MCF 10A (cell line): ENCODE data around the gene LPAR3. TPM values are rescaled to one million over a fixed set of nuclear protein-coding genes. Genes with fewer than 3 reads are reported as not detected.

Experiments
- BruUV-seq: library from RNA; stranded (reverse); fragments of 400-500 nt; replicated peaks from 2 replicates; lab custom pipeline; 2021; lab: Mats Ljungman, UMichigan
- CTCF ChIA-PET: fragments of 300-600 bp; sonication (Branson Sonifier 250); formaldehyde crosslinking; extraction: SDS; loops from one replicate; lab custom pipeline; 2021; ENCODE audit warnings: antibody characterized with exemption, inconsistent platforms; lab: Yijun Ruan, JAX
- POLR2A ChIA-PET: fragments of 300-600, 350-650 bp; sonication (Branson Sonifier 250); formaldehyde crosslinking; extraction: SDS; loops from one replicate; lab custom pipeline; 2020; ENCODE audit warnings: antibody characterized with exemption, inconsistent platforms; lab: Yijun Ruan, JAX
- DNase-seq: peaks from one replicate; pipeline ENCODE4 v3.0.0-alpha.2; 2018; ENCODE audit not compliant: unreplicated experiment
- H3K27ac Mint-ChIP-seq: one replicate; pipeline ENCODE4 v1.8.0; 2022; ENCODE audit warnings: mild to moderate bottlenecking, low read depth, mixed read lengths; ENCODE audit not compliant: unreplicated experiment
- H3K27me3 Mint-ChIP-seq: one replicate; pipeline ENCODE4 v1.8.0; 2022; ENCODE audit warnings: mixed read lengths; ENCODE audit not compliant: insufficient read depth, unreplicated experiment
- H3K36me3 Mint-ChIP-seq: one replicate; pipeline ENCODE4 v1.8.0; 2022; ENCODE audit warnings: mild to moderate bottlenecking, moderate library complexity, mixed read lengths; ENCODE audit not compliant: insufficient read depth, unreplicated experiment
- H3K4me1 Mint-ChIP-seq: one replicate; pipeline ENCODE4 v1.8.0; 2022; ENCODE audit warnings: mixed read lengths; ENCODE audit not compliant: insufficient read depth, unreplicated experiment
- H3K4me3 Mint-ChIP-seq: one replicate; pipeline ENCODE4 v1.8.0; 2022; ENCODE audit warnings: mild to moderate bottlenecking, moderate library complexity, mixed read lengths; ENCODE audit not compliant: unreplicated experiment
- H3K9me3 Mint-ChIP-seq: one replicate; pipeline ENCODE4 v1.8.0; 2022; ENCODE audit warnings: mixed read lengths; ENCODE audit not compliant: unreplicated experiment
- intact Hi-C: fragments of 100-400 bp; cut with micrococcal nuclease; formaldehyde crosslinking; loops from 2 replicates; pipeline ENCODE4 v1.14.1; 2022
- total RNA-seq: library from RNA; stranded (reverse); gene quantifications from 2 replicates; pipeline ENCODE4 v1.2.3, GENCODE V29; 2022
- TF ChIP-seq, protein P1 (sequence below): fragments of 200-600 bp; IDR thresholded peaks from one replicate; pipeline ENCODE4 v1.8.0; 2022; ENCODE audit warnings: antibody characterized with exemption, mild to moderate bottlenecking; ENCODE audit not compliant: unreplicated experiment

LPAR3 gene
- total RNA-seq, 1 experiment from 2014 or later = 1.0 TPM

DNA sequence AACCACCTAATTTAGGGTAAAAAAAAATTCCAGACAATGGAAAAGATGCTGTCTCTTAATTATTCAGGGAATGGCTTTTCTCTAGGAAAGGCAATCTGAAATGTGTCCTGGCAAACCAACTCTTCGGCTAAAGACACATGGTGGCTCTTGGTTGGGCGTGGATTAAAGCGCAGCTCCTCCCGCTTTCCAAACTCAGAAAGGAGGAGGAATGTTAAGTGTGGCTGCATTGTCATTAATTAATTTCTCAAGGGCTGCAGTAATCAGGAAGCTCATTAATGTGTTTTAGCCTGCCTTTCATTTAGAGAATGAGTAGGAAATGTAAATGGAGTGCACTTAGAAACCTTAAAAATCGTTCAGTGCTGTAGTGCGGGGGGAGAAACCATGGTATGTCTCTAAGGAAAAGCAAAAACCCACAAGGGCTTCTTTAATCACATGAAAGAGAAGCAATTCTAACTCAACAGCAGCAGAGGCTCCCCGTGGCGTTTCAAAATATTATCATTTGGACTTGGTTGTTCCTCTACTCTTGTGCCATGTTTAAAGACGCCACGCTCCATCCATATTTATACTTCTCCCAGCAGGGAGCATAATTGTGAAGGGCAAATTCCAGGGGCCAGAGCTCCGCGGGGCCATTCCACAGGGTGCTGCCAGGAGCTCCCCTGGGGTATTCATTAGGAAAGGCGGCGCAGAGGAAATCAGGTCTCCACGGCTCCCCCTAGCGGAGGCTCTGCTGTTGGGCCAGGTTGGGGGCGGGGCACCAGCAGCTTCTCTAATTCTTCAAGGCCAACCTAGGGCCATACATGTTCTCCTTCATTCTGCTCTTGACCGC is 110.8 kb downstream of the LPAR3 start:
- H3K27me3 Mint-ChIP-seq = no peaks in the 10 kb centered on the region
- BruUV-seq = no TSS peak
- no peaks in the 10 kb centered on the region for H3K9me3 Mint-ChIP-seq
- TF ChIP-seq, protein P1, sequence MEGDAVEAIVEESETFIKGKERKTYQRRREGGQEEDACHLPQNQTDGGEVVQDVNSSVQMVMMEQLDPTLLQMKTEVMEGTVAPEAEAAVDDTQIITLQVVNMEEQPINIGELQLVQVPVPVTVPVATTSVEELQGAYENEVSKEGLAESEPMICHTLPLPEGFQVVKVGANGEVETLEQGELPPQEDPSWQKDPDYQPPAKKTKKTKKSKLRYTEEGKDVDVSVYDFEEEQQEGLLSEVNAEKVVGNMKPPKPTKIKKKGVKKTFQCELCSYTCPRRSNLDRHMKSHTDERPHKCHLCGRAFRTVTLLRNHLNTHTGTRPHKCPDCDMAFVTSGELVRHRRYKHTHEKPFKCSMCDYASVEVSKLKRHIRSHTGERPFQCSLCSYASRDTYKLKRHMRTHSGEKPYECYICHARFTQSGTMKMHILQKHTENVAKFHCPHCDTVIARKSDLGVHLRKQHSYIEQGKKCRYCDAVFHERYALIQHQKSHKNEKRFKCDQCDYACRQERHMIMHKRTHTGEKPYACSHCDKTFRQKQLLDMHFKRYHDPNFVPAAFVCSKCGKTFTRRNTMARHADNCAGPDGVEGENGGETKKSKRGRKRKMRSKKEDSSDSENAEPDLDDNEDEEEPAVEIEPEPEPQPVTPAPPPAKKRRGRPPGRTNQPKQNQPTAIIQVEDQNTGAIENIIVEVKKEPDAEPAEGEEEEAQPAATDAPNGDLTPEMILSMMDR = no peak
- H3K4me1 Mint-ChIP-seq = peaks cover 13% of the 10 kb centered on the region
- no peak overlapping the region for H3K27ac Mint-ChIP-seq
- DNase-seq = peak; percentile 58
- no peak overlapping the region for H3K4me3 Mint-ChIP-seq
- ChIA-PET CTCF (interaction anchor here (0.6 to 1.9 kb wide), 9 partner anchors 9 to 228 kb away, joined by 3 to 10 read pairs (median 3); no protein-coding TSS in a partner anchor), POLR2A (no interaction called here)
- intact Hi-C loops = loop anchor here (5.0 kb wide), 1 partner anchor 130 kb away; no protein-coding TSS in a partner anchor
- H3K36me3 Mint-ChIP-seq = no peaks in the 10 kb centered on the region

- Mint-ChIP-seq H3K9me3 (no peaks in the 10 kb centered on the region), H3K27me3 (no peaks in the 10 kb centered on the region), H3K4me3 (no peak overlapping the region), H3K4me1 (peaks cover 16% of the 10 kb centered on the region), H3K36me3 (no peaks in the 10 kb centered on the region), H3K27ac (no peak overlapping the region)
- POLR2A ChIA-PET = interaction anchor here (0.7 to 1.2 kb wide), 2 partner anchors 54 to 145 kb away, joined by 3 read pairs; no protein-coding TSS in a partner anchor
- CTCF ChIA-PET = interaction anchor here (0.6 to 1.3 kb wide), 5 partner anchors 17 to 472 kb away, joined by 3 to 7 read pairs (median 3); no protein-coding TSS in a partner anchor
- peak; percentile 89 for DNase-seq
- TF ChIP-seq, protein P1 = no peak
- intact Hi-C loops = loop anchor here (5.0 kb wide), 1 partner anchor 132 kb away; no protein-coding TSS in a partner anchor
- BruUV-seq = no TSS peak
Measured at GRCh38 chr1:84780000-84780716, 112.8 kb downstream of the LPAR3 start.

DNA sequence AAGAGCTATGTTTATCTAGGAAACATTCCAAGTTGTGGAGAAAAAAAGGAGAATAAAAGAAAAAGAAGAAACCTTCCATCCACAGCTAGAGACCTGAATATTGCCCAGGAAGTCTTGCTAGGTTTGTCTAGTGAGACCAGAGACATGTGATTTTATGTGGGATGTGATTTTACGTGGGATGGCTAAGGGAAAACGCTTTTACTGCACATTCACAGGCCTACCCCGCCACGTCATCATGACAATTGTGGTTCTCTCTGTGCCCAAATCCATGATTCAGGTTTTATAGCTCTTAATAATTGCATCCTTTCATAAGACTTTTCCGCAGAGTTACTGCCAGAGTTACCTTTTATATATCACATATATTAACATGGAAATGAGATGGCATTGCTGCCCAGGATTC is 116.4 kb downstream of the LPAR3 start:
- no TSS peak for BruUV-seq

More for the DNA sequence above, 116.4 kb downstream of the LPAR3 start:
- Mint-ChIP-seq H3K4me3 (no peak overlapping the region), H3K27ac (no peak overlapping the region), H3K36me3 (no peaks in the 10 kb centered on the region), H3K4me1 (peaks cover 16% of the 10 kb centered on the region), H3K9me3 (no peaks in the 10 kb centered on the region), H3K27me3 (no peaks in the 10 kb centered on the region)
- ChIA-PET CTCF (interaction anchor here (0.6 to 3.9 kb wide), 6 partner anchors 15 to 697 kb away, joined by 3 to 22 read pairs (median 4); no protein-coding TSS in a partner anchor), POLR2A (interaction anchor here (1.0 to 1.5 kb wide), 2 partner anchors 9 to 26 kb away, joined by 4 to 5 read pairs; no protein-coding TSS in a partner anchor)
- peak; percentile 65 for DNase-seq
- TF ChIP-seq, protein P1 = no peak
- intact Hi-C loops = no loop called here
